ENCODE measurements around the gene USP47.
A peak's percentile ranks its signal among the peaks of the same experiment; 100 is the strongest.
"Not testable (repeated sequence)": the region's sequence is repeated elsewhere in the genome, so short reads cannot be mapped to it uniquely, and the experiment has no call there.

Gene USP47

DNA sequence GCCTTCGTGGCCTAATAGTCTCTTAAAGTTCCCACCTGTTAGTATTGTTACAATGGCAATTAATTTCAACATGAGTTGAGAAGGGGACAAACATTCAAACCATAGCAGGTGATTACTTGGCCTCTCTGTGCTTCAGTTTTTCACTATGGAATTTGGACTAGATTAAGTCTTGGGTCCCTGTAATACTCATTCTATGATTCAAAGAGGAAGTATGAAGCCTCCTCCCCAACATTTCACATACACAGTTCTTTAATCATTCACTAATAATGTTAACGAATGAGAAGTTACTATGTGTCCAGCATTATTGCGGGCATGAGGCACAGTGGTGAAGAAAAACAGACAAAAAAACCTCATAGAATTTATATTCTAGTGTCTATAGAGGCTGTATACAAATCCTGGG lies 19.9 kb upstream of the USP47 start:
- in situ Hi-C loops (cut with MboI; ENCODE audit: low pct_unique_long_range_greater_than_20kb, low sequenced_read_pairs) = loop anchor here (25.0 kb wide), 1 partner anchor 440 kb away; no protein-coding TSS in a partner anchor

GRCh38 chr11:11822946-11823345 lies 18.8 kb upstream of the USP47 start:
- in situ Hi-C loops (cut with MboI; ENCODE audit: low pct_unique_long_range_greater_than_20kb, low sequenced_read_pairs) = loop anchor here (25.0 kb wide), 1 partner anchor 439 kb away; no protein-coding TSS in a partner anchor

More for the DNA sequence above, 19.9 kb upstream of the USP47 start:
- DNase-seq = no peak

DNA sequence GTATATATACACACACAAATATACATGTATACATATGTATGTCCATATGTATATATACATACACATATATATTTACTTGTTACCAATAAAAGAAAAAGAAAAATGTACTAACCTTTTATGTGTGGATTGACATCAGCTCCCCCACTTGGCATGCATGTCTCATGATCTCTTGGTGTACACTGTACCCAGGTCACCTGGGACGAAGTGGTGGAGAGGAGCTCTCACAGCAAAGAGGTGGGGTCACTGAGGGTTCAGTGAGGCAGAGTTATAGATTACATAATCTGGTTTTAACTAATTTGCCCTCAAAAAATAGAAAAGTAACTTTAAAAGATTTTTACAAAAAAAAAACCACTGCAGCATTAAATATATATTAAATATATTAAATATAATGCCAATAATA lies 15.5 kb upstream of the USP47 start:
- in situ Hi-C loops (cut with MboI; ENCODE audit: low pct_unique_long_range_greater_than_20kb, low sequenced_read_pairs) = no loop called here
- DNase-seq = no peak

More at GRCh38 chr11:11822946-11823345, 18.8 kb upstream of the USP47 start:
- DNase-seq = no peak

DNA sequence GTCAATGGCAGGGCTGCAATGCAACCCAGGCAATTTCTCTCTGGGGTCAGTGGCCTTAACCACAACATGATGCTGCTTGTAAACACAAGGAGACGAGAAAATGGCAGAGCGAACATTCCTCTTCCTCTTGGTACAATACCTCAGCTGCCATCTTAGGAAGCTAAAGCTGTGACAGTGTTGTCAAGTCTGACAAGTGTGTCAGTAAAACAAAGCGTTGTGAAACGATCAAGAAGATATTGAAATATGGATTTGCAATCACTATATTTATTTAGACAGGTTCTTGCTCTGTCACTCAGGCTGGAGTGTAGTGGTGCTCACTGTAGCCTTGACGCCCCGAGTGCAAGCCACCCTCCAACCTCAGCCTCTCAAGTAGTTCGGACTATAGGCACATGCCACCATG lies 14.5 kb upstream of the USP47 start:
- DNase-seq = no peak
- in situ Hi-C loops (cut with MboI; ENCODE audit: low pct_unique_long_range_greater_than_20kb, low sequenced_read_pairs) = no loop called here

DNA sequence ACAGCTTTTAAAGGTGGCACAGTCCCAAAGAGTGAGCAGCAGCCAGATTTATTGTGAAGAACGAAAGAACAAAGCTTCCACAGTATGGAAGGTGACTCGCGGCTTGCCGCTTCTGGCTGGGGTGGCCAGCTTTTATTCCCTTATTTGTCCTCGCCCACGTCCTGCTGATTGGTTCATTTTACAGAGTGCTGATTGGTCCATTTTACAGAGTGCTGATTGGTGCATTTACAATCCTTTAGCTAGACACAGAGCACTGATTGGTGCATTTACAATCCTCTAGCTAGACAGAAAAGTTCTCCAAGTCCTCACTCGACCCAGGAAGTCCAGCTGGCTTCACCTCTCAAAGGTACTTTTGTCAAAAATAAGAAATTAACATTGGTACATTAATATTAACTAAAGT lies 10.4 kb upstream of the USP47 start:
- in situ Hi-C loops (cut with MboI; ENCODE audit: low pct_unique_long_range_greater_than_20kb, low sequenced_read_pairs); DNase-seq: not testable (repeated sequence)

- no peak for DNase-seq
Observed at GRCh38 chr11:11836676-11837231, 5.0 kb upstream of the USP47 start.

GRCh38 chr11:11839718-11840117 lies 2.1 kb upstream of the USP47 start:
- in situ Hi-C loops (cut with MboI; ENCODE audit: low pct_unique_long_range_greater_than_20kb, low sequenced_read_pairs) = no loop called here
- DNase-seq = no peak

More at GRCh38 chr11:11836676-11837231, 5.0 kb upstream of the USP47 start:
- in situ Hi-C loops (cut with MboI; ENCODE audit: low pct_unique_long_range_greater_than_20kb, low sequenced_read_pairs) = no loop called here

DNA sequence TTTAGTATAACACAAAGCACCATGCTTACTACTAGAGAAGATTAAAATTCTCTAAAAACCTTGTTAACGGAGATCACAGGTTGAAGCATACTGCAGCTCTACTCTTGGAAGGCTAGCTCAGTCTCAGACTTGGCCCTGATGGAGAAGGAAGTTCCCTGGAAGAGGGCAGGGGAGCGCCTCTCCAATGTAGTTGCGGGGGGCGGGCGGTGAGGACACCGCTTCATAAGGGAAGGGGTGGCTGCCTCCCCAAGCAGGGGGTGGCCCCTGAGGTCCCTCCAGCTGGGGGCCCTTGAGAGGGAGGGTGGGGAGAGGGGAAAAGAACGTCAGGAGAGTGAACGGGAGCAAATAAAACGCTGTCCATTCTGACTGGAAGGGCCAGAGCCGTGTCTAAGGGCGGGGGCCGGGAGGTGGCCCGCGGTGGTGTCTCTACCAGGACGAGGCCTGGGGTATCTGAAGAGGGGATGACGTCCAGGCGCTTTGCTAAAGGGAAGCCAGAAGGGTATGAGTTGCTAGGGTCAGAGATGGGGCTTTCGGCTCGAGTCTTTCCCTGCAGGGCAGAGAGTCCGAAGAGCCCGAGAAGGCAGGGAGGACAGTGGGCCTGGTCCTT lies 553 bp upstream of the USP47 start:
- DNase-seq = peak; percentile 45
- in situ Hi-C loops (cut with MboI; ENCODE audit: low pct_unique_long_range_greater_than_20kb, low sequenced_read_pairs) = no loop called here

DNA sequence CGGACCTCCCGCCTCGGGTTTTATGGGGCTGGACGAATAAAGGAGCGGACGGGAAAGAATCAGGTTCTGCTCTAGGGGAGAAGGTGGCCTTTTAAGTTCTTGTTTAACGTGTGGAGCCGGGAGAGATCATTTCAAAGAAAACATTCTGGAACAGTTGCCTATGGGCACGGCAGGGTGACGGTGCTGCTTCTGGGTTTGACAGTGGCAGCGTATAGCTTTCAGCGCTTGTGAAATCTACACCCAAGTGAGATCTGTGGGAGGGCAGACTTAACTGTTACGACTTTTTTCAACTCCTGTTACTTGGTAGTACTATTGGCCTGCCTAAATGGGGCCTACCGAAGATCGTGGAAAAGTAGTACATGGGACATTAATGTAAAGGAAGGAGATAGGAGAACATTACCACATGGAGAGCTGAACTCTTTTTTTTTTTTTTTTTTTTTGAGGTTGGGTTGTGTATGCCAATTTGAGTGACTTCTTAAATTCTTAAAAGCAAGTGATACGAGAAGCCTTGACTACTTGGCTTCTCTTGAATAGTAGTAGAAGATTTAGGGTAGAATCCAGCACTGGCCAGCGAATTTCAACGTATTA lies 743 bp downstream of the USP47 start:
- in situ Hi-C loops (cut with MboI; ENCODE audit: low pct_unique_long_range_greater_than_20kb, low sequenced_read_pairs) = no loop called here

DNA sequence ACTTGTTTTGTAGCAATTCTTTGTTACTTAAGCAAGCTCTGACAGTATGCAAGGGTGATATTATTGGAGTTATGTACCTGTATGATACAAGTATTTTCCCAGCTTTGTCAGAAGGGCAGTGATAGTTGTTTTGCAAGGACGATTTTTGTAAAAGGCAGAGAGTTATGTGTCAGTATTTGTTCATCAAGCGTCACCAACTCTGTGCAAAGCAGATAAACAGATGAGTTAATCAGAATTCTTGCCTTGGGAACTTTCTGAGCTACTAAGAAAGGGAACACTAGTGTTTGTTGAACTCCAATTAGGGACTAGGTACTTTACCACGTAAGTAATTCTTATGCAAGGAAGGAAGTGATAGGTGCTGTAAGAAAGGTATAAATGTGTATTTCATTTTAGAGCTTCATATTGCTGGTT lies 1.4 kb downstream of the USP47 start:
- in situ Hi-C loops (cut with MboI; ENCODE audit: low pct_unique_long_range_greater_than_20kb, low sequenced_read_pairs) = no loop called here
- DNase-seq = no peak

More for the DNA sequence above, 743 bp downstream of the USP47 start:
- DNase-seq = peak; percentile 82

- in situ Hi-C loops (cut with MboI; ENCODE audit: low pct_unique_long_range_greater_than_20kb, low sequenced_read_pairs) = no loop called here
- no peak for DNase-seq
Observed at GRCh38 chr11:11843642-11844041, 1.9 kb downstream of the USP47 start.

- in situ Hi-C loops (cut with MboI; ENCODE audit: low pct_unique_long_range_greater_than_20kb, low sequenced_read_pairs) = no loop called here
- no peak for DNase-seq
Observed at GRCh38 chr11:11844272-11844671, 2.5 kb downstream of the USP47 start.

DNA sequence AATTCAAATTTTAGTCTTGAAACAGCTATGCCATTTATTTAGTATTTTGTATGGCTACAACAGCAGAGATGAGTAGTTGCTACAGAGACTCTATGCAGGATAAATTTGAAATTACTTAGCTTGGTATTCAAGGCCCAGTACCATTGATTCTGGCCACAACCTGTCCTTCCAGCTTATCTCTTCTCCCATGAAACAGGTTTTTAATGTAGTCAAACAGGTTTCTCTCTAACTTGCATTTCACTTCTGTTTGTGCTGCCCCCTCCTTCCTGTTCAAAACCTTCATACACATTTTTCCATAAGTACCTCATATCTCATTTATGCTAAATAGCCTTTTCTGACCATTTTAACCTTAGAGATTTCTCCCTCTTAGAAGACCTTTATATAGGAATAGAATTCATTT lies 3.3 kb downstream of the USP47 start:
- DNase-seq = no peak

DNA sequence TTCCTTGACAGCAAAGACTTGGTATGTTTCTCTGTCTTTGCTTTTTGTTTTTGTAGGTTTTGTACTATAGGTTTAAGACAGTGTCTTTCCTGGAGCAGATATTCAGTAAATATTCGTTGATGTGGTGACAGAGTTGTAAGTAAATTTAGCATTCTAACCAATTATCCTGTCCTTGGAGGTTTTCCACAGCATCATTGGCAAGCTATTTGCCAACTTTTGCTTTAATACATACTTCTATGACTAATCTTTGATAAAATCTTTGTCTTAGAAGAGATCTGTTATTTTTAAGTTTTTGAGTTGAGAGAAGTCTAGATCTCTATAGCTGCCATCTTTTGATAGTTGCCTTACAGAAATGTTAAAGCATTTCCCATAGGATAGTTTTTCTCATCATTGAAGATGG lies 3.8 kb downstream of the USP47 start:
- no peak for DNase-seq
- in situ Hi-C loops (cut with MboI; ENCODE audit: low pct_unique_long_range_greater_than_20kb, low sequenced_read_pairs) = no loop called here

More for the DNA sequence above, 3.3 kb downstream of the USP47 start:
- in situ Hi-C loops (cut with MboI; ENCODE audit: low pct_unique_long_range_greater_than_20kb, low sequenced_read_pairs) = no loop called here

DNA sequence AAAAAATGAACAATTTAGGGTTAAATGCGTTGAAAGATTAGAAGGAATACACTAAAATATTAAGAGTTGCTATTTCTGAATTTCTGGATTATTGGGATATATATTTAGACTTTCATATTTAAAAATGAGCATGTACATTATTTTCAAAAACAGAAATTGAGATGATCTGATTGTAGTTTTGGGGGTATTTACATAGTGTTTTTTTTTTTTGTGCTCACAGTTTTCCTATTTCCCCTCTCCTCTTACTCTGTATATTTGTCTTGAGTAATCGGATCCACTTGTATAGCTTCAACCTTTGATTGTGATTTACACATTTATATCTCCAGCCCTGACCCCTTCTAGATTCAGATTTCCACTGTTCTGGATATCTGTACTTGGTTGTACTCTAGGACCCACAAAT lies 5.3 kb downstream of the USP47 start:
- in situ Hi-C loops (cut with MboI; ENCODE audit: low pct_unique_long_range_greater_than_20kb, low sequenced_read_pairs) = no loop called here
- DNase-seq = no peak

DNA sequence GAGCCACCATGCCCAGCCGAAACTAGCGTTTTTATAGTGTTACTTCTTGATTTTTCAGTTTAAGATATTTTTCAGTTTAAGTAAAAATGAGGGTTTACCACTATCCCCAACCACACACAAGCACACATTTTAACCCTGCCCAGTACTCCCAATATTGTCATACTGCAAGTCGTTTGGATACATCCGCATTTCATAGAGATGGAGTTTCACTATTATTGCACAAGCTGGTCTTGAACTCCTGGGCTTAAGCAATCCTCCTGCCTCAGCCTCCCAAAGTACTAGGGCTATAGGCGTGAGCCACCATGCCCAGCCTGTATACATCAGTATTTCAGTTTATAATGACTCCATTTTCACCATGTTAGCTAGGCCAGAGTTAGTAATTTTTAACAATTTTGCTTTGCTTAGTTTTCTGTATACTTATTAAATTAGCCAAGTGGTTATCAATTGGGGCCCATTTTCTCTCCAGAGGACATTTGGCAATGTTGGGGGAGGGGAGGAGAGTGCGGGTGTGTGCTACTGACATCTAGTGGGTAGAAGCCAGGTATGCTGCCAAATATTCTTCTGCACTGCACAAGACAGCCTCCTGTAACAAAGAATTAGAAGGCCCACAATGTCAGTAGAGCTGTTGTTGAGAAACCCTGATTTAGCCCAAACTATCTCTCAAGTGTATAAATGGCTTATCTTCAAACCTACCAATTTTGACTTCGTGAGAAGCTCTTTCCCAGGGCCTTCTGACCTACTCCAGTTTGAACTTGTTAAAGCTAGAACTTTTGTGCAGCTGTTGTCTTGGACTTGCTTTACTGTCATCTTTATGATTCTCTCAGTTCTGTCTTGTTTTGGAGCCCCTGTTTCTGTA lies 7.3 kb downstream of the USP47 start:
- in situ Hi-C loops (cut with MboI; ENCODE audit: low pct_unique_long_range_greater_than_20kb, low sequenced_read_pairs) = no loop called here
- peak; percentile 78 for DNase-seq

GRCh38 chr11:11850668-11851067 lies 8.9 kb downstream of the USP47 start:
- no peak for DNase-seq
- in situ Hi-C loops (cut with MboI; ENCODE audit: low pct_unique_long_range_greater_than_20kb, low sequenced_read_pairs) = no loop called here

GRCh38 chr11:11856638-11857037 lies 14.9 kb downstream of the USP47 start:
- peak; percentile 41 for DNase-seq

GRCh38 chr11:11857769-11858168 lies 16.0 kb downstream of the USP47 start:
- in situ Hi-C loops (cut with MboI; ENCODE audit: low pct_unique_long_range_greater_than_20kb, low sequenced_read_pairs) = no loop called here
- no peak for DNase-seq

More at GRCh38 chr11:11856638-11857037, 14.9 kb downstream of the USP47 start:
- in situ Hi-C loops (cut with MboI; ENCODE audit: low pct_unique_long_range_greater_than_20kb, low sequenced_read_pairs) = no loop called here

- in situ Hi-C loops (cut with MboI; ENCODE audit: low pct_unique_long_range_greater_than_20kb, low sequenced_read_pairs) = no loop called here
- no peak for DNase-seq
Observed at GRCh38 chr11:11858676-11859075, 16.9 kb downstream of the USP47 start.

Measured in KBM-7 (cell line).